Fibroblast of peridontal ligament (primary cell): ENCODE results near the gene EPHB4.

Experiments
- DNase-seq: peaks from one replicate; pipeline ENCODE4 v3.0.0-alpha.2; 2010; ENCODE audit errors: extremely low read depth

Gene EPHB4

GRCh38 chr7:100854146-100854895 is 27.0 kb upstream of the EPHB4 start:
- DNase-seq, result no peak

GRCh38 chr7:100852048-100852872 is 24.9 kb upstream of the EPHB4 start, which contains the start of gene SLC12A9:
SLC12A9 (plus strand) TSS chr7:100852713; CDS start chr7:100854198, 1,485 bp downstream.
- DNase-seq, result peak; percentile 80

GRCh38 chr7:100847360-100847759 is 20.0 kb upstream of the EPHB4 start:
- no peak for DNase-seq

GRCh38 chr7:100840470-100841100 is 13.3 kb upstream of the EPHB4 start:
- DNase-seq, result no peak

- DNase-seq, result no peak
These were observed 12.0 kb upstream of the EPHB4 start for GRCh38 chr7:100839361-100839760.

- DNase-seq, result peak; percentile 88
These were observed 9.9 kb upstream of the EPHB4 start for GRCh38 chr7:100837099-100837836.

- no peak for DNase-seq
These were observed 9.4 kb upstream of the EPHB4 start for GRCh38 chr7:100836812-100837098.

- no peak for DNase-seq
These were observed 8.8 kb upstream of the EPHB4 start for GRCh38 chr7:100835903-100836811.

GRCh38 chr7:100832281-100832633 is 4.9 kb upstream of the EPHB4 start:
- no peak for DNase-seq

GRCh38 chr7:100830396-100830795 is 3.1 kb upstream of the EPHB4 start:
- no peak for DNase-seq

- DNase-seq, result no peak
These were observed 1.9 kb upstream of the EPHB4 start for GRCh38 chr7:100829150-100829716.

- DNase-seq, result no peak
These were observed 601 bp downstream of the EPHB4 start for GRCh38 chr7:100826514-100827329.

- DNase-seq, result peak; percentile 67
These were observed 1.4 kb downstream of the EPHB4 start for GRCh38 chr7:100825751-100826513.

GRCh38 chr7:100825215-100825671 is 2.1 kb downstream of the EPHB4 start:
- no peak for DNase-seq

- no peak for DNase-seq
These were observed 2.7 kb downstream of the EPHB4 start for GRCh38 chr7:100824499-100825214.

- no peak for DNase-seq
These were observed 3.8 kb downstream of the EPHB4 start for GRCh38 chr7:100823534-100823933.

- no peak for DNase-seq
These were observed 4.2 kb downstream of the EPHB4 start for GRCh38 chr7:100823140-100823525.
